NCI-H2227 treated with DMSO at 0.1 percent for 48 hours (cell line): ENCODE measurements around the gene GLB1L2.
"Not testable (repeated sequence)": the region's sequence is repeated elsewhere in the genome, so short reads cannot be mapped to it uniquely, and the experiment has no call there.

ENCODE experiments used
- DNase-seq: peaks from one replicate; lab custom pipeline; 2025; lab: John Stamatoyannopoulos, UW

GLB1L2 gene, protein sequence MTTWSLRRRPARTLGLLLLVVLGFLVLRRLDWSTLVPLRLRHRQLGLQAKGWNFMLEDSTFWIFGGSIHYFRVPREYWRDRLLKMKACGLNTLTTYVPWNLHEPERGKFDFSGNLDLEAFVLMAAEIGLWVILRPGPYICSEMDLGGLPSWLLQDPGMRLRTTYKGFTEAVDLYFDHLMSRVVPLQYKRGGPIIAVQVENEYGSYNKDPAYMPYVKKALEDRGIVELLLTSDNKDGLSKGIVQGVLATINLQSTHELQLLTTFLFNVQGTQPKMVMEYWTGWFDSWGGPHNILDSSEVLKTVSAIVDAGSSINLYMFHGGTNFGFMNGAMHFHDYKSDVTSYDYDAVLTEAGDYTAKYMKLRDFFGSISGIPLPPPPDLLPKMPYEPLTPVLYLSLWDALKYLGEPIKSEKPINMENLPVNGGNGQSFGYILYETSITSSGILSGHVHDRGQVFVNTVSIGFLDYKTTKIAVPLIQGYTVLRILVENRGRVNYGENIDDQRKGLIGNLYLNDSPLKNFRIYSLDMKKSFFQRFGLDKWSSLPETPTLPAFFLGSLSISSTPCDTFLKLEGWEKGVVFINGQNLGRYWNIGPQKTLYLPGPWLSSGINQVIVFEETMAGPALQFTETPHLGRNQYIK

DNA sequence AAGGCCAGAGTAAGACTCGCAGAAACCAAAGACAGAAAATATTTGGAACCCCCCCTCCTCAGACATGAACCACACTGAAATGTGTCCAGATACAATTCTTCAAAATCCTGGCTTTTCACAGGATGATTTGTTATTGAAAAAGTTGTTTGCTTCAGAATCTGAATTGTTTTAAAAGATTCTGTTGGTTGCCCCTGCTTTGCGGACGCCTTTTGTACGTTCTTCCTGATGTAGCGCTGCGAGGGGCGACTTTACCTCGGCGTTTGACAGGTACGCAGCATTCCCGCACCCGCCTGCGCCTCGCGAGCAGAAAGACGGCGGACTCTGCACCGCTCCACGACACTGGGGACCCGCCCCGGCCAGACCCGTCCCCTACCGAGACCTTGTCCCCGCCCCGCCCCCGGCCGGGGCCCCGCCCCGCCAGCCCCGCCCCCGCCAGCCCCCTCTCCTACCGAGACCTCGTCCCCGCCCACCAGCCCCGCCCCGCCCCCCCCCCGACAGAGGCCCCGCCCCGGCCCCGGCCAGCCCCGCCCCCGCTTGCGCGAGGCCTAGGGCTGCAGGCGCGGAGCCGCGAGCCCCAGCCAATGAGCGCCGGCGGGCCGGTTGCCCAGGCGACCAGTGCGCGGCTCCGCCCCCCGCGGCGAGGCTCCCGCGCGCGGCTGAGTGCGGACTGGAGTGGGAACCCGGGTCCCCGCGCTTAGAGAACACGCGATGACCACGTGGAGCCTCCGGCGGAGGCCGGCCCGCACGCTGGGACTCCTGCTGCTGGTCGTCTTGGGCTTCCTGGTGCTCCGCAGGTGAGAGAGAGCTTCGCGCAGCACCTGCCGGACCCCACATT lies at the start of gene GLB1L2:
Gene GLB1L2, plus strand, starts transcription at position 635 of the 835 bp plus-strand sequence. Its CDS starts 74 bp downstream, at position 709.
- peak; percentile 42 for DNase-seq

DNA sequence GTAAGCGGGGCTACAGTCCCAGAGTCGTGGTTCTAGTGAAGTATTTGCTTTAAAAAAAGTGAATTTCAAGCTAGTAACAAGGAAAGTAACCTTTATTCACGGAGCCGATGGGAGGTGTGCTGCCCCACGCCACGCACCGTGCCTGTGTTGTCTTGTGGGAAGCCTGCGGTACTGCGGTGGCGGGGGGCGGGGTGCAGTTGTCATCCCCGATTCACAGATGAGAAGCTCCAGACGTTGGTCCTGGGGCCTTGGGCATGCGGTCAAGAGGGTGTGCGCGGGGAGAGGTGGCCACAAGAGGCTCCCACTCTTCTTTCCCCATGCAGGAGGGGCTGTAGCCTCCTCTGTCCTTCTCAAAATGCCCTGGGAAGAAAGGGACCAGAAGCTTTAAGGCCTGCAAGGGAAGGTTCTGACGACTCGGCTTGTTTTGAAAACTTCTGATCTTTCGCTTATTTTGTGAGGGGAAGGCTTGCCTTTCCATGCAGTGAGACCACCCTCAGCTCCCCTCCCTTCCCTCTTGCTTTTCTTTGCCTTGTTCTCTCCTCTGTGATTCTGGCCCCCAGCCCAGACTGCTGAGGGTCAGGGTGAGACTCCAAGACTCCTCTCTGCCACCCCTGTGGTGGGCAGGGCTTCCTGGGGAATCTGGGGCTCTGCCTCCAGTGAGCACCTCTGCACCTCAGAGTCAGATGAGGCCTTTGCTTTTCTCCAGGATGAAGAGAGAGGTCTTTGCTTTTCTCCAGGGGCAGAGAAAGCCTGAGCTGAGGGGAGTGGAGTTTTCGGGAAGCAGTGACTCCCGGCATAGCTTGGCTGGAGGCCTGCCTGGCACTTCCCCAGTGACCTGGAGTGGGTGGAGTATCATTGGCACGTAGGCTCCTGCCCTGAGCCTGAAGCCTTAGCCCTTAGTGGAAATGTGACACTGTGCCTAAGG lies 49.4 kb upstream of the GLB1L2 start:
- DNase-seq = no peak

DNA sequence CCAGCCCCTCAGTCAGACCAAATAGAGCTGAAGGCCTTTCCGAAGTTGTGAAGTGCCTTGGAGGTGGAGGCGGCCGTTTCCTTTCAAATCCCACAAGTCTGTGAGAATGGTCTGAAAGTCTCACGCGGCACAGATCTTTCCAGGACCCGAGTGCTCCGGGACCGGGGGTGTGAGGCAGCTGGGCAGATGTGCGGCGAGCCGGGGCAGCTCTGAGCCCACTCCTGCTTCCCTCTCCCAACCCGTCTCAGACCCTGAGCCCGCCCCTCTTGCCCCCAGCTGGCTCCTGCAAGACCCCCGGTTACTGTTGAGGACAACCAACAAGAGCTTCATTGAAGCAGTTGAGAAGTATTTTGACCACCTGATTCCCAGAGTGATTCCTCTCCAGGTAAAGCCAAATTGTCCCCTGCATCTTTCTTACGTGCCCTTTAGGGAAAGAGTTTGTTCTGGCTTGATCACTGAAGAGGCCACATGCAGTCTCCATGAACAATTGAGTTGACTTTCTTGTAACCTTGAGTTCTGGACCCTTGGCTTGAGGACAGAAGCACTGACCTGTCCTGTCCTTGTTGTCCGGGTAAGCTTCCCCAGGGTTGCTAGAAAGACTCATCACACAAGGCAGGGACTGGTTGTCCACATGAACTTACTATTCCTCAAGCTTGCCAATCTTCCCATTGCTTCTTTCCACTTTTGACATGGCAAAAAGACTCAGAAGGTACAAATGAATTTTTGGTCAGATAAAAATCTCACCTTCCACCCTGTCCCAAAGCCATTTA lies 48.1 kb upstream of the GLB1L2 start:
- DNase-seq = no peak

DNA sequence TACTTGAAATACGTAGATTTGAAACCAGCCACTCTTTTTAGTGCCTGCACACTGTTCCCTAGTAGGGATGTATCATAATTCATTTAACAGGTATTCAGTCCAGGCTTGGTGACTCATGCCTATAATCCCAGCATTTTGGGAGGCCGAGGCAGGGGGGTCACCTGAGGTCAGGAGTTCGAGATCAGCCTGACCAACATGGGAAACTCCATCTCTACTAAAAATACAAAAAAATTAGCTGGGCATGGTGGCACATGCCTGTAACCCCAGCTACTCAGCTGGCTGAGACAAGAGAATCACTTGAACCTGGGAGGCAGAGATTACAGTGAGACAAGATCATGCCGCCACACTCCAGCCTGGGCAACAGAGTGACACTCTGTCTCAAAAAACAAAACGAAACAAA lies 47.4 kb upstream of the GLB1L2 start:
- DNase-seq = not testable (repeated sequence)

DNA sequence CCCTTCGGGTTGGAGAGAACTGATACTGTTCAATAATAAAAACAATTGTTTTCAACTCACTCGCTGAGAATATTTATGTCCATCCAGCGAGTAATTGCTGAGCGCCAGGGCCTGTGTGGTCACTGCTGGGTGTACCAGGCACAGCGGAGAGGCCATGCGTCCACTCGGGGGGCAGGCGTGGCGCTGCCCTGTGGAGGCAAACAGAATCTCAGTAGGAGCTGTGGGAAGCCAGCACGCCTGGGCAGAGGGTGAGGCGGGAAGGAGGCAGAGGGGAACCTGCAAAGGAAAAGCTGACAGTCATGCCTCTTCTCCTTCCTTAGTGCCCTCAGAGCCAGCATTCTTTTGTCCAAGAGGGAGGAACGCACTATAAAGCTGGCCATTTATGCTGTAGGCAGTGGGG lies 44.2 kb upstream of the GLB1L2 start:
- DNase-seq = no peak

DNA sequence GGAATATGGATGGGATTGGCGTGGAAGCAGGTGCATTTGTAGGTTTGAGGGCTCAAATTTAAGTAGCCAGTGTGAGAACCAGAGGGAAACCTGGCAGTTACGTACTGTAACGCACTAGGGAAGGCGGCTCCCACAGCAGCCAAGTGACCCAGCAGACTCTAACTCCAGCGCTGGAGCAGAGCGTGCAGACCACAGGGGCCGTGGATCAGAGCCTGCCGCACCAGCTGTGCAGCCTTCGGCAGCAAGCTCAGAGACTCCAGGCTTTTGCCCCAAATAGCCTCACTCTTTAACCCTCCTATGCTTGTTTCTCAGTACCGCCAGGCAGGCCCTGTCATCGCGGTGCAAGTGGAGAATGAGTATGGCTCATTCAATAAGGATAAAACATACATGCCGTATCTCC lies 43.3 kb upstream of the GLB1L2 start:
- no peak for DNase-seq

DNA sequence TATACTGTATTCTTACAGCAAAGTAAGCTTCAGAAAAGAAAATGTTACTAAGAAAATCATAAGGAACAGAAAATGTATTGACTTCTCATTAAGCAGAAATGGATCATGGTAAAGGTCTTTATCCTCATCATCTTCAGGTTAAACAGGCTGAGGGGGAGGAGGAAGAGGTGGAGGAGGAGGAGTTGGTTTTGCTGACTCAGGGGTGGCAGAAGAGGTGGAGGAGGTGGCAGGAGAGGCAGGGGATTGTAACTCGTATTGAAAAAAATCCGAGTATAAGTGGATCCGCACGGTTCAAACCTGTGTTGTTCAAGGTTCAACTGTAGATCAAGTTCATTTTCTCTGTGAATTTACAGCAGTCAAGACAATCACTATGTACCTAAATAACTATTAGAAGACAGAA lies 42.6 kb upstream of the GLB1L2 start:
- DNase-seq = no peak

DNA sequence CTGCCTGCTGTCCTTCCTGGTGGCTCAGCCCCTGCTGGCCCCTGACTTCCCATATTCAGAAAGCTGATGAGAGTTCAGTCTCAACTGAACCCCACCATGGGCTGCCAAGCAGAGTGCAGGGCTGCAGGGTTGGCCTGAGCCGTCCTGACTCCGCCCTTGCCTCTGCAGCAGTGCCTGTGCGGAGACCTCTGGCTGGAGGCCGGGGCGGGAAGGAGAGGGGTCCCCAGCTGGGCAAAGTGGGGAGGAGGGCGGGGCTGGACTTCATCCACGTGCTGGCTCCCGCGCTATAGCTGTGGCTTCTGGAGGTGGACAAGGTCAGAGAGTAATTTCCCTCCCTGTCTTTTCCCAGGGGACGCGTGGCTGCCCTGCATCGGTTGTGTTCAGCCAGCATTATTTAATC lies 42.0 kb upstream of the GLB1L2 start:
- DNase-seq = peak; percentile 7

DNA sequence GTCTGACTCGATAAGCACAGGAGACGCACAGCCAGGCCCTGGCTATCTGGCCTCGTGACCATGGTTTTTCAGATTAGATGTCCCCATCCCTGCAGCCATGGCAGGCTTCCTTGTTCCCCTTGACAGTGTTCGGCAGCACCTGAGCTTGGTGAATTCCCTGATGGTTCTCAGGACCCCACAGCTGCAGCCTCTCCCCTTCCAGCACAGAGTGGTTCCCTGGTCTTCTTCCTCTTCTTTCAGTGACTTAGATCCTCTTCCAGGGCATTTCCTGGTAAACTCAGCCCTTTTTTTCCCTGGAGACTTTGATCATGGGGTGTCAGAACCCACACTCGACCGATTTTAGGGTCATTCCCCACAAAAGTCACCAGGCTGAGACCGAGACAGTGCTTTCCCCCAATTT lies 41.1 kb upstream of the GLB1L2 start:
- DNase-seq = no peak

DNA sequence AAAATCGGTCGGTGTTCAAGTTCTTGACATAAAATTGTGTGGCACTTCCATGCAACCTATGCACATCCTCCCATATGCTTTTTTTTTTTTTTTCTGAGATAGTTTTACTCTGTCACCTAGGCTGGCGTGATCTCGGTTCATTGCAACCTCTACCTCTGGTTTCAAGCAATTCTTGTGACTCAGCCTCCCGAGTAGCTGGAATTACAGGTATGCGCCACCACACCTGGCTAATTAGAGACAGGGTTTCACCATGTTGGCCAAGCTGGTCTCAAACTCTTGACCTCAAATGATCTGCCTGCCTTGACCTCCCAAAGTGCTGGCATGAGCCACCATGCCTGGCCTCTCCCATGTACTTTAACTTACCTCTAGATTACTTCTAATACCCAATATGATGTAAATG lies 40.6 kb upstream of the GLB1L2 start:
- DNase-seq = no peak

DNA sequence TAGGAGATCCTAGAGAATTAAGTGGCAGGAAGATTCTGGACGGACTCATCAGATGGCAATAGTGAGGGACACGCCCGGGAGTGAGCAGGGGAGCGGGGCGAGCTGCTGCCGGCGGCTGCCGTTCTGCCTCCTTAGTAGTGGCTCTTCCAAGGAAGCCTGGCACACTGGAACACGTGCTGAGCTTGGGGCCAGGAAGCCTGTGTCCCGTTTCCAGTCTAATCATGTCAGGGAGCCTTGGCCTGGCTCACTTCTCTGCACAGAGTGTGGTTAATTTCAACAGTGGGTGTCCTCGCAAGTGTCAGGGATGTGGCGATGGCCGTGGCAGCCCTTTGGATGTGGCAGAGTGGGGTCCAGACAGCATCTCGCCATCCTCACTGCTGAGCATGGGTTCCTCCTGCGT lies 39.1 kb upstream of the GLB1L2 start:
- DNase-seq = no peak

DNA sequence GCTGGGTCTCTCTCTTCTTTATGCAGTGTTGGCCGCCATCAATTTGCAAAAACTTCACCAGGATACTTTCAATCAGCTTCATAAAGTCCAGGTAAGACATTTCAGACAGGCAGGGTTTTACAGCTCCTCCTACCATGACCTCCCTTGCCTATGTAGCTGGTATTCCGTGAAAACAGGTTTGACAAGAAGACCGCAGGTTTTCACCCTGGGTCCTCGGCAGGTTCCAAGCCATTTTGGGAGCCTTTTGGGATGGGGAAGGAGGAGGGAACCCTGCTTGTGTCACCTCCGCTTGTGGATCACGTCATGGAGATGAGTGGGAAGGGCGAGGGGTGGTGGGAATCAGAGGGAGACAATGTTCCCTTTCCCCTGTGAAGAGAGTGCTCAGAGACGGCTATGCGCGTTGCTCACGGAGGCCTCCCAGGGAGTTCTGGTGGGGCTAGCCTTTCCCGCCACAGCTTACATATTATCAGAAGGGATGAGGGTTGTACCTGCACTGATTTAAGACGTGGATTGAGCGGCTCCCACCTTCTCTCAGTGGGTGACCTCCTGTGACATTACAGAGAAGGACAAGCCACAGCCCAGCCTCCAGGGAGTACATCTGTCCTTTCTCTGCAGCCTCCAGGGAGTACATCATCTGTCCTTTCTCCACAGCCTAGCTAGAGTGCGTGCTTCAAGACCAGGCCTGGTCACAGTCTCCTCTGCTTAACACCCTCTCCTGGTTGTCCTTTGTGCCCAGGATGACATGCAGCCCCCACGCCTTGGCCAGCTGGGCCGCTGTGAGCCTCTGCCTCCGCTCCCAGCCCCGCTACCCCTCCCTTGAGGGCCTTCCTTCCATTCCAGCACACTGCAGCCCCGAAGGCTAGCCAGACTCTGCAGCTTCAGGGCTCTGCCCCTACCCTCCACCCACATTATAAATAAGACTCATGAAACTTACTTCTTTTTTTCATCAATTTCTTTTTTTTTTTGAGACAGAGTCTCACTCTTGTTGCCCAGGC lies 38.4 kb upstream of the GLB1L2 start:
- DNase-seq = no peak

DNA sequence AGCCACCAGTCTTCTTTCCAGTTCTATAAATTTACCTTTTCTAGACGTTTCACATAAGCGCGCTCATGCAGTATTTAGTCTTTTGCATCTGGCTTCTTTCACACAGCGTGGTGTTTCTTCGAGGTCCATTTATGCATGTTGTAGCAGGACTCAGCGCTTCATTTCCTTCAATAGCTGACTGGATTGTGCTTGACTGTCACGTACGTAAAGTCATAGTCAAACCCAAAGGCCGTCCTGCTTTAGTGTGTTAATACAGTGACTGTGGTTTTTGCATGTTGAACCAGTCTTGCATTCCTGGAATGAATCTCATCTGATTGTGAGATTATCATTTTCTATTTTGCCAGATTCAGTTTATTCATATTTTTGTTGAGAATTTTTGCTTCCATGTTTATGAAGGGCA lies 37.1 kb upstream of the GLB1L2 start:
- no peak for DNase-seq

DNA sequence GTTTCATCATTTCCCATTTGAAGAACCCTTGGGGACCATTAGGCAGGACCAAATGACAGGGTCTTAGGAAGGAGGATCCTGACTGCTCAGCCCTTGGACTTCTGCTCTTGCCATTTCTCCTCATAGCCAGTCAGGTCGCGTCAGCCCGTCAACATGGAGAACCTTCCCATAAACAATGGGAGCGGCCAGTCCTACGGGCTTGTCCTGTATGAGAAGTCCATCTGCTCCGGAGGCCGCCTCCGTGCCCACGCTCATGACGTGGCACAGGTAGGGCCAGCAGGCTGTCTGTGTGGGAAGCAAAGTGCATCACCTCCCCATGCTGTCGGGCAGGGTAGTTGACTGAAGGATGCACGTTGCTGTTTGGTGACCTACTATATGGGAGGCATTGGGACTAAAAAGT lies 19.6 kb upstream of the GLB1L2 start:
- no peak for DNase-seq

DNA sequence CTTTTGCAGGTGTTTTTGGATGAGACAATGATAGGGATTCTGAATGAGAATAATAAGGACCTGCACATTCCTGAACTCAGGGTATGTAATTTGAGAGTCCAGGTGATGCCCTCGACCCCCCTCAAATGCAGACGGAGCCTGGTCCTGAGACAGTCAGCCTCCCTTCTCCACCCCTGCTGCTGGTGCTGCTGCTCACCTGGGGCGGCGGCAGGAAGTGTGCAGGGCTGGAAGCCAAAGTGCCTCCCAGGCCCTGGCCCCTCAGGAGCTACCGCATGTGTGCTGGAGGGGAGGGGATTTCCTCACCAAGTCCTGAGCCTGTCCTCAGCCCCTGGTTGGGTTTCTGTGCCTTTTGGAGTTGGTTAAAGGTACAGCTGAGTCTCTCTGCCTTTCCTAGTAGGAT lies 19.0 kb upstream of the GLB1L2 start:
- no peak for DNase-seq

DNA sequence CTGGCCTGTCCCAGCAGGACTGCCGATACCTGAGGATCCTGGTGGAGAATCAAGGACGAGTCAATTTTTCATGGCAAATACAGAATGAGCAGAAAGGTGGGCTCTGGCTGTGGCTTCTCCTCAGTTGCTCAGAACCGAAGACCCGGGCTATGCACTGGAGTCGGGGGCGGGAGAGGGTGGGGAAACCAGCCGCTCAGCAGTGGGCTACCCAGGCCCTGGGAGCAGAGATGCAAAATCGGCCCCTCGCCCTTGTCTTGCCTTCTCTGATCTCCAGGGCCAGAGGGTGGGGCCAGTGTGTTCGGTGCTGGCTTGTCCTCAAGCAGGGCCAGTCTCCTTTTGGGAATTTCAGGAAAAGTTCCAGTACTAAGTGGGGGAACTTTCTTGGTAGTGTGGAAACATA lies 18.4 kb upstream of the GLB1L2 start:
- no peak for DNase-seq

DNA sequence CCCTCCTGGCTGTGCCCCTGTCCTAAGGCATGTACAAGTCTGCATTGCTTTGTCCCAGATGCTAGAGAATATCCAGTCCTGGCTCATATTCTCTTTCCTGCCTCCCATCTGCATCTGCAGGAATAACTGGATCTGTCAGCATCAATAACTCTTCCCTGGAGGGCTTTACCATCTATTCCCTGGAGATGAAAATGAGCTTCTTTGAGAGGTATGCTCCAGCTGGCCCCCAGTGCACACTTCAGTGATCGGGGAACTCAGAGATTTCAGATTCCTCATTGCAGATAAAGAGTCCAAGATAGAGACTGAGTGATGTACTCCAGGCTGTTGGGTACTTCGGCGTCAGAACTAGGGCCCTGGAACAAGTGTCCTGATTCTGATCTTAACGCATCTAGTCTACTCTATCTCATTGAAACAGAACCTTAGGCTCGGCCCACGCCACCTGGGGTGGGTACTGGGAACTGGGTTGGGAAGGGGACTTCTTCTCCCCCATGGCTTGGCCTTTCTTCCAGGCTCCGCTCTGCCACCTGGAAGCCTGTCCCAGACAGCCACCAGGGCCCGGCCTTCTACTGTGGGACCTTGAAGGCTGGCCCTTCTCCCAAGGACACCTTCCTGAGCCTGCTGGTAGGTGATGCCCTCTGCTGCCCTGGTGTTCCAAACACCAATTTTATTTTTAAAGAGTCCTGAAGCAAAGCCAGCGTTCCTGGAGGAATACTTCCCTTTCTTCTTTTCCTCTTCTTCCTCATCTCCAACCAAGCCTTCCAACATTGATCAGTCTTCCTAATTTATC lies 17.8 kb upstream of the GLB1L2 start:
- no peak for DNase-seq

DNA sequence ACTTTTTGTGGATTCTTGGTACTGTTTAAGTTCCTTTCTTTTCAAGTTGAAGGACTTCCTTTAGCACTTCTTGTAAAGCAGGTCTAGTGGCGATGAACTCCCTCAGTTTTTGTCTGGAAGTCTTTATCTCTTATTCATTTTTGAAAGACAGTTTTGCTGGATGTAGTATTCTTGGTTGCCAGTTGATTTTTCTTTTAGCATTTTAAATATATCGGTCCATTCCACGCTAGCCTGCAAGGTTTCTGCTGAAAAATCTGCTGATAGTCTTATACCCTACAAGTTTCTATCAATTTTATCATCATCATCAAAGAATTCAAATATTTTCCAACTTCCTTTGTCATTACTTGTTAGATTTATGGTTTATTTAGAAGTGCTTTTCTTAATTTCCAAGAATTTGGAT lies 14.7 kb upstream of the GLB1L2 start:
- DNase-seq = no peak

DNA sequence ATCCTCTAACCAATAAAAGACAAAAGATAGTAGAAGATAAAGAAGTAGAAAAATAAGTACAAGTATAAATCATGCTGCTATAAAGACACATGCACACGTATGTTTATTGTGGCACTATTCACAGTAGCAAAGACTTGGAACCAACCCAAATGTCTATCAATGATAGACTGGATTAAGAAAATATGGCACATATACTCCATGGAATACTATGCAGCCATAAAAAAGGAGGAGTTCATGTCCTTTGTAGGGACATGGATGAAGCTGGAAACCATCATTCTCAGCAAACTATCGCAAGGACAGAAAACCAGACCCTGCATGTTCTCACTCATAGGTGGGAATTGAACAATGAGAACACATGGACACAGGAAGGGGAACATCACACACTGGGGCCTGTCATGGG lies 10.4 kb upstream of the GLB1L2 start:
- DNase-seq = not testable (repeated sequence)
